ENCODE measurements around the gene TPSAB1. TPM values are rescaled to one million over a fixed set of nuclear protein-coding genes. Genes with fewer than 3 reads are reported as not detected.

Gene TPSAB1
- total RNA-seq, 1 experiment from 2014 or later = not detected

- Histone ChIP-seq H3F3A (ENCODE audit: low read length, unreplicated experiment) (no peaks in the 10 kb centered on the region), H4K20me1 (ENCODE audit: low read length) (no peaks in the 10 kb centered on the region), H3K9me3 (ENCODE audit: low read length) (no peaks in the 10 kb centered on the region), H3K9ac (ENCODE audit: low read length) (no peak overlapping the region), H3K9me2 (replicated peaks; ENCODE audit: low read length) (no peaks in the 10 kb centered on the region), H3K36me3 (ENCODE audit: low read depth, low read length) (no peaks in the 10 kb centered on the region), H3K4me2 (ENCODE audit: low read length) (no peak overlapping the region), H2AFZ (ENCODE audit: low read length) (no peak overlapping the region), H3K27me3 (ENCODE audit: low read length) (peaks cover 31% of the 10 kb centered on the region), H3K79me2 (ENCODE audit: low read length) (no peaks in the 10 kb centered on the region), H3K4me3 (ENCODE audit: low read length) (no peak overlapping the region), H3K27ac (ENCODE audit: low read length) (no peak overlapping the region), H3K4me1 (ENCODE audit: insufficient read depth, low read length) (no peaks in the 10 kb centered on the region; the same call in 1 of the 2 replicates)
- ChIA-PET CTCF (no interaction called here), POLR2A (ENCODE audit: unreplicated experiment) (no interaction called here)
- ATAC-seq = no peak
- no TSS peak for BruUV-seq (replicated peaks)
- TF ChIP-seq EZH2 (IDR thresholded peaks at IDR 0.05; ENCODE audit: low read length, unreplicated experiment) = no peak
- no peak for TF ChIP-seq EZH2phosphoT487 (IDR thresholded peaks at IDR 0.05; ENCODE audit: borderline replicate concordance, low read length)
- TF ChIP-seq CTCF (conservative IDR thresholded peaks at IDR 0.05; ENCODE audit: low read depth, low read length) = no peak
- intact Hi-C loops (cut with micrococcal nuclease) = no loop called here
- no peak for DNase-seq
These were observed 23.3 kb downstream of the TPSAB1 start for GRCh38 chr16:1263591-1264344.

GRCh38 chr16:1264345-1265089, 24.0 kb downstream of the TPSAB1 start:
- Histone ChIP-seq H3K9me3 (ENCODE audit: low read length) (no peaks in the 10 kb centered on the region), H3K4me3 (ENCODE audit: low read length) (no peak overlapping the region), H3K27ac (ENCODE audit: low read length) (no peak overlapping the region), H3K9me2 (replicated peaks; ENCODE audit: low read length) (no peaks in the 10 kb centered on the region), H3K36me3 (ENCODE audit: low read depth, low read length) (no peaks in the 10 kb centered on the region), H3K4me2 (ENCODE audit: low read length) (no peak overlapping the region), H3K4me1 (ENCODE audit: insufficient read depth, low read length) (no peaks in the 10 kb centered on the region; the same call in 1 of the 2 replicates), H4K20me1 (ENCODE audit: low read length) (no peaks in the 10 kb centered on the region), H3K27me3 (ENCODE audit: low read length) (peaks cover 26% of the 10 kb centered on the region), H3K79me2 (ENCODE audit: low read length) (no peaks in the 10 kb centered on the region), H3K9ac (ENCODE audit: low read length) (no peak overlapping the region), H3F3A (ENCODE audit: low read length, unreplicated experiment) (no peaks in the 10 kb centered on the region), H2AFZ (ENCODE audit: low read length) (no peak overlapping the region)
- DNase-seq (no peak), ATAC-seq (no peak)
- ChIA-PET POLR2A (ENCODE audit: unreplicated experiment) (no interaction called here), CTCF (no interaction called here)
- no peak for TF ChIP-seq EZH2 (IDR thresholded peaks at IDR 0.05; ENCODE audit: low read length, unreplicated experiment)
- no peak for TF ChIP-seq CTCF (conservative IDR thresholded peaks at IDR 0.05; ENCODE audit: low read depth, low read length)
- no peak for TF ChIP-seq EZH2phosphoT487 (IDR thresholded peaks at IDR 0.05; ENCODE audit: borderline replicate concordance, low read length)
- no TSS peak for BruUV-seq (replicated peaks)
- intact Hi-C loops (cut with micrococcal nuclease) = no loop called here

All from PC-3 (cell line).